Fibroblast of the aortic adventitia (primary cell): ENCODE measurements around the gene CBS. TPM values are rescaled to one million over a fixed set of nuclear protein-coding genes. Genes with fewer than 3 reads are reported as not detected.
"Not testable (repeated sequence)": the region's sequence is repeated elsewhere in the genome, so short reads cannot be mapped to it uniquely, and the experiment has no call there.

Experiments
- DNase-seq: peaks from one replicate; pipeline ENCODE4 v3.0.0-alpha.2; 2010; ENCODE audit warnings: low read depth
- H3K4me3 ChIP-seq: 2 replicates; pipeline ENCODE4 v1.5.1; 2011; ENCODE audit warnings: low read depth, mild to moderate bottlenecking, control low read depth, low read length, moderate library complexity
- total RNA-seq: library from RNA; depleted of rRNA; stranded (reverse); fragments of >200 nt; gene quantifications from 2 replicates; pipeline ENCODE4 v1.2.3, GENCODE V29; 2012; ENCODE audit warnings: low replicate concordance
- TF ChIP-seq, protein P1 (sequence below): IDR thresholded peaks from 2 replicates; pipeline ENCODE4 v1.5.1; 2011; ENCODE audit warnings: mild to moderate bottlenecking, low read length, control low read depth, inconsistent platforms; ENCODE audit not compliant: insufficient read depth

Gene CBS
- total RNA-seq, 1 donor: 63.3 TPM

DNA sequence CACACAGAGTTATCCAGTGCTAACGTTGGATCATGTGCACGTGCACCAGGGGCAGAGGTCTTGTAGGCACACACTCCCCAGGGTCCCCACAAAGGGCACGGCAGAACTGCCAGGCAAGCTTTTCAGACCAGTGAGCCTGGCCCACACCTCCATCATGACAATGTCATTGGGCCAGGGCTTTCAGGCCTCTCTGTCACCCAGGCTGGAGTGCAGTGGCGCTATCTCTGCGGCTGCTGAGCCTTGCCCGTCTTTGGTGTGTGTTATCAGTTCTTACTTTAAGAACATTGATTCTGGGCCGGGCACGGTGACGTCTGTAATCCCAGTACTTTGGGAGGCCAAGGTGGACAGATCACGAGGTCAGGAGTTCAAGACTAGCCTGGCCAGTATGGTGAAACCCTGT, 57.1 kb downstream of the CBS start:
- TF ChIP-seq, protein P1, sequence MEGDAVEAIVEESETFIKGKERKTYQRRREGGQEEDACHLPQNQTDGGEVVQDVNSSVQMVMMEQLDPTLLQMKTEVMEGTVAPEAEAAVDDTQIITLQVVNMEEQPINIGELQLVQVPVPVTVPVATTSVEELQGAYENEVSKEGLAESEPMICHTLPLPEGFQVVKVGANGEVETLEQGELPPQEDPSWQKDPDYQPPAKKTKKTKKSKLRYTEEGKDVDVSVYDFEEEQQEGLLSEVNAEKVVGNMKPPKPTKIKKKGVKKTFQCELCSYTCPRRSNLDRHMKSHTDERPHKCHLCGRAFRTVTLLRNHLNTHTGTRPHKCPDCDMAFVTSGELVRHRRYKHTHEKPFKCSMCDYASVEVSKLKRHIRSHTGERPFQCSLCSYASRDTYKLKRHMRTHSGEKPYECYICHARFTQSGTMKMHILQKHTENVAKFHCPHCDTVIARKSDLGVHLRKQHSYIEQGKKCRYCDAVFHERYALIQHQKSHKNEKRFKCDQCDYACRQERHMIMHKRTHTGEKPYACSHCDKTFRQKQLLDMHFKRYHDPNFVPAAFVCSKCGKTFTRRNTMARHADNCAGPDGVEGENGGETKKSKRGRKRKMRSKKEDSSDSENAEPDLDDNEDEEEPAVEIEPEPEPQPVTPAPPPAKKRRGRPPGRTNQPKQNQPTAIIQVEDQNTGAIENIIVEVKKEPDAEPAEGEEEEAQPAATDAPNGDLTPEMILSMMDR: no peak
- DNase-seq: no peak
- no peak overlapping the region for H3K4me3 ChIP-seq

DNA sequence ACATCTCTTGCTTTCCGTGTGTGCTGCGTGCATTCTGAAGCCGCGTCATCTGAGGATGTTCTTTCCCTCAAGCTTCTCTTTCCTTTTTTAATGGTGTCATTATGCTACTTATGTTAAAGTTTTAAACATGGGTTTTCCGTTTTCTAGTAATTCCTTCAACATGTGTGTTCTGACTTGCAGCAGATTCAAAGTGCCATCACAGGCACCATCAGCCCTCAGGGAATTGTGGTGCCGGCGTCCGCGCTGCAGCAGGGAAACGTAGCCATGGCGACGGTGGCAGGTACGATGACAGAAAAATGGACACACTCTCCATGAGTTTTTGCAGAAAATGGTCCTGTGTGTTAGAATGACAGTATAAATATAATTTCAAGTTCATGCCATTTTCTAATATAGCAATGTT, 58.9 kb downstream of the CBS start:
- H3K4me3 ChIP-seq: no peak overlapping the region
- DNase-seq: no peak
- TF ChIP-seq, protein P1: no peak

DNA sequence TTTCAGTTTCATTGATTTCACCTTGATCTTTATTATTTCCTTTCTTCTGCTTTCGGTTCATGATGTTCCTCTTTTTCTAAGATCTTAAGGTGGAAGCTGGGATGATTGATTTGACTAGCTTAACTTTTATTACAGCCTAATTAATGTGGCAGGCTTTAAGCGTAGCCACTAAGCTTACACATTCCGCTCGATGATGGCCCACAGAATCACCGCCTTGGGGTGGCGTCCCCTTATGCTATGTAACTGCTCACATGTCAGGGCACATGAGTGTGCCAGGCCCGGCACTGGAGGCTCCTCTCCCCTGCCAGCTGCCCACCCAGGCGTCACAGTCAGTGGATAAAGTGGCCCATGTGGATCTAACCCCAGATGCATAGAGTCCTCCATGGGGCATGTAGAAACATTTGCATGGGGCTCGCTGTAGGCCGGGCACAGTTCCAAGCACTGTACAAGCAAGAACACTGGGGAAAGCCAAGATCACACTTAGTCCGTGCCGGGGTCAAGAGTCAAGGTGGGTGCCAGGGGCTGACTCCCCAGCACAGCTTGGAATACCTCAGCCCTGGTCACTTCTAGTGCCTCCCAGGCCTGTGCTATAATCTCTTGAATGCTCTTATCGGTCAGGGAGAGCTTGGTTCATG, 59.6 kb downstream of the CBS start:
- TF ChIP-seq, protein P1: no peak
- DNase-seq: no peak
- H3K4me3 ChIP-seq: no peak overlapping the region

DNA sequence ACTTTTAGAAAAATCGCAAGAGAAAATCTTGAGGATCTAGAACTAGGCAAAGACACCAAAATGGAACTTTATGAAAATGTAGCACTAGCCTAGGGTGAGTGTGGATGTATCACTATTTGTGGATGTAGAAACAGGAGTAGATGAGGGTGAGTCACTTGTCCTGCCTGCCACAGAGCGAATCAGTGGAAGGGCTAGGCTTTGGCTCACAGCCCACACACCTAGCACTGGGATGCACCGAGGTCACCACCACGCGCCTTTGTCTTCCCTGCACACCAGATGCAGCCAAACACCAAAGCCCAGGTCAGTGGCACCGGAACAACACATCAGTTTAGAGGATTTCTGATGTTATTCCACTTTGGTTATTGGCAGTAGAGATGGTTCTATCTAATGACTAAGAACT, 63.0 kb downstream of the CBS start:
- TF ChIP-seq, protein P1: no peak
- no peak overlapping the region for H3K4me3 ChIP-seq
- no peak for DNase-seq

DNA sequence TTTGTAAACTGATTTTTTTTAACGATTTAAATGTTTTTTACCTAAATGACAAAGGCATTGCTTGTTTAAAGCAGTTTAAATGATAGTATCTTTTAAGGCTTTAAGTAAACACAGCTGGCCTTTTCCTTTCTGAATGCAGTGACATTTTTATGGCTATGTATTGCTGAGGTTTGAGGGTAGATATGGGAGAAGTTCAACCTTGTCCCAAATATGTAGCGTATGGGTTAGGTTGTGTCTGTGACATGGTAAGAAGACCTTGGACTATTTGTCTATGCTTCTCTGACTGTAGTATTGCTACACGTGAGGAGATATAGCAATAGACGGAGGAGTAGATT, 68.8 kb downstream of the CBS start:
- TF ChIP-seq, protein P1: no peak
- no peak for DNase-seq
- H3K4me3 ChIP-seq: no peak overlapping the region

DNA sequence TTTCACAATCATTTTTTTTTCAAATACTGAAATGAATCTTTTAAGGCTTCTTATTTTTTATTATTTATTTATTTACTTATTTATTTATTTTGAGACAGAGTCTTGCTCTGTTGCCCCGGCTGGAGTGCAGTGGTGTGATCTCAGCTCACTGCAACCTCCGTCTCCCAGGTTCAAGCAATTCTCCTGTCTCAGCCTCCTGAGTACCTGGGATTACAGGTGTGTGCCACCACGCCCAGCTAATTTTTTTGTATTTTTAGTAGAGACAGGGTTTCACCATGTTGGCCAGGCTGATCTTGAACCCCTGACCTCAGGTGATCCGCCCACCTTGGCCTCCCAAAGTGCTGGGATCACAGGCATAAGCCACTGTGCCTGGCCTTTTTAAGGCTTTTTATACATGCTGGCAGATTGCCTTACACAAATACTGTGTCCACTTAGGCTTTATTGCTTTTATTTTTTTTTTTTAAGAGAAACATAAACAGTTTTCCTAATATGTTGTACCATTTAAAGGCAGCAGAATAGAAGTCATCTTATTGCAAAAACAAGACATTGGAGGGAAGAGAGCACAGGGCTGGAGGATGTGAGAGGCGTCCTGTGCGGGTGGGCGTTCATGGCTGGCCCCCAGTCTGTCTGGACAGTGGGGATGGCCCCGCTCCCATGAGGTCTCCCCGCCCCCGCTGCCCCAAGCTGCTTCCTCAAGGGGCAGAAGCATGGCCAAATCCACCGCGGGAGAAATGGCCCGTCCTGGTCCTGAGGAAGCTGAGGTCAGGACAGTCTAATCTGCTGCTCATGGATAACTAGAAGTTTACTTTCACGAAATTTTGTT, 69.4 kb downstream of the CBS start:
- H3K4me3 ChIP-seq, DNase-seq: not testable (repeated sequence)

DNA sequence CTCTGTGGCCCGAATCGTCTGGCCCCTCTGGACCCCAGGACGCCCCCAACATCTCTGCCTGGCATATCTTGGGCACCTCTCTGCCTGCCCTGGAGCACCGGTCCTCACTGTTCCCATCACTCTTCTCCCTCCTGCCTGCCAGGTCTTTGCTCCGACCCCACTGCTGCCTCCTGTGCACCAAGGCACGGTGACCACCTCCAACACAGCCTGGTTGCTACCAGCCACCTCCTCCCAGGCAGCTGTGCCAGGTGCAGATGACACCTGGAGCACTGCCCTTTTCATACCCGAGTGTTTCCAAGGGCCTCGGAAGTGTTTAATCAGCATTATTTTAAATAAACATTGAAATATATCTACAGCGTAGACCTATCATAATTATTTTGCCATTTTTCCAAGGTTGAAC, 70.0 kb downstream of the CBS start:
- no peak overlapping the region for H3K4me3 ChIP-seq
- no peak for DNase-seq
- TF ChIP-seq, protein P1: no peak
